VCaP (cell line): ENCODE measurements around the gene QSOX1.

Experiments
- H3K27ac ChIP-seq: fragments of 450-650 bp; 2 replicates; pipeline ENCODE4 v1.5.1; 2017
- TF ChIP-seq, protein P1 (sequence below): fragments of 450-650 bp; conservative IDR thresholded peaks from 2 replicates; pipeline ENCODE4 v1.5.1; 2017; ENCODE audit warnings: mild to moderate bottlenecking, moderate library complexity

The QSOX1 gene

DNA sequence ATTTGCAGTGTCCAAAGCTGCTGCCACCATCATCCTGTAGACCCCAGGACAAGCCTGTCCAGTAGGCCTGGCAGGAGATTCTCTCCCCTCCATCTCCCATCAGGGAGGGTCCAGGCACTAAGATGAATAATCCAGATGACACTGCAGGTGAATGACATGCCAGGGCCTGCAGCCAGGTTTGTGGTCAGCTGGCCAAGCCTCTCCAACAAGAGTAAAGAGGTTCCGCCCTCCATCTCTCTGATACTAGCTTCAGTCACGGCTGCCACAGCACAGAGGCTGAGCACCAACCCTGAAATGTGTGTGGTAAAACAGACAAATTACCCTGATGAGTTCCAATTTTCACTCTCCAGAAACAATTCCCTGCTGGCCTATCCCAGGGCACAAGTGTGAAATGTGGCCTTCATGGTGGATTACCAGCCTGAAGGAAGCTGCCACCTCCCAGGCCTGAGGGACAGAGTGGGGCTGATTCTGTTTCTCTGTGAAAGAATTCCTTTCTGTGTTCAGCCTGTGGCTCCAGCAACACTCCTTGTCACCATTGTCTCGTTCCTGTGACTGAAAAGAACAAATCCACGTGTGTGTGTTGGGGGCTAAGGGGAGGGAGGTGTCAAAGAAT is 55.4 kb downstream of the QSOX1 start:
- TF ChIP-seq, protein P1, sequence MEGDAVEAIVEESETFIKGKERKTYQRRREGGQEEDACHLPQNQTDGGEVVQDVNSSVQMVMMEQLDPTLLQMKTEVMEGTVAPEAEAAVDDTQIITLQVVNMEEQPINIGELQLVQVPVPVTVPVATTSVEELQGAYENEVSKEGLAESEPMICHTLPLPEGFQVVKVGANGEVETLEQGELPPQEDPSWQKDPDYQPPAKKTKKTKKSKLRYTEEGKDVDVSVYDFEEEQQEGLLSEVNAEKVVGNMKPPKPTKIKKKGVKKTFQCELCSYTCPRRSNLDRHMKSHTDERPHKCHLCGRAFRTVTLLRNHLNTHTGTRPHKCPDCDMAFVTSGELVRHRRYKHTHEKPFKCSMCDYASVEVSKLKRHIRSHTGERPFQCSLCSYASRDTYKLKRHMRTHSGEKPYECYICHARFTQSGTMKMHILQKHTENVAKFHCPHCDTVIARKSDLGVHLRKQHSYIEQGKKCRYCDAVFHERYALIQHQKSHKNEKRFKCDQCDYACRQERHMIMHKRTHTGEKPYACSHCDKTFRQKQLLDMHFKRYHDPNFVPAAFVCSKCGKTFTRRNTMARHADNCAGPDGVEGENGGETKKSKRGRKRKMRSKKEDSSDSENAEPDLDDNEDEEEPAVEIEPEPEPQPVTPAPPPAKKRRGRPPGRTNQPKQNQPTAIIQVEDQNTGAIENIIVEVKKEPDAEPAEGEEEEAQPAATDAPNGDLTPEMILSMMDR: no peak
- H3K27ac ChIP-seq: no peak overlapping the region

DNA sequence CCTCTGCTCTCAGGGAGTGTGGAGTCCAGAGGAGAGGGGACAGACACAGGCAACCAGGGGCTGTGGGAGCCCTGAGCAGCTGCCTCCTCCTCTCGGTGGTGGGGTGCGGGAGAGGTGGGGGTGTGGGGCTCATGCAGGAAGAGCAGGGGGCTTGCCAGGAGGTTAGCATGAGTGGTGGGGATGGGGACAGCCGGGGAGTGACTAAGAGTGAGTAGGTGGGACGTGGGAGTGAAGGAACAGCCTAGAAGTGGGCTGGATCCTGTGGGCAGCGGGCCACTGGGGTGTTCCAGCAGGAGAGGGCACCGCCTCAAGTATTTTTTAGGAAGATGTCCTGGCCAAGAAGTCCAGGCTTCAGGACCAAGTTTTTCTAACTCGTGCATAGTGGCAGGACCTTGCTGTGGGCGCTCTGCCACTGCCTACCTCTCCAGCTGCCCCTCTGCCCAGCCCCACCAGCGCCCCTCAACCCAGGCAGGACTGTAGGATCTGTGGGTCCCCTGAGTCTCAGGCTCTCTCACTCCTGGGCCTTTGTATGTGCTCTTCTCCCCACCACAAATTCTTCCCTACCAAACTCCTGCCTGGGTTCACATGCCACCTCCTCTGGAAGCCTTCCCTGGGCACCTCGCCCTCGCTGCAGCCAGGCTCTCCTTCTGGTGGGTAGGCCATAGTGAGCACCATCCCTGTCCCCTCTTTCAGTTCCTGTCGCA is 56.6 kb downstream of the QSOX1 start:
- H3K27ac ChIP-seq: no peak overlapping the region
- TF ChIP-seq, protein P1: no peak

DNA sequence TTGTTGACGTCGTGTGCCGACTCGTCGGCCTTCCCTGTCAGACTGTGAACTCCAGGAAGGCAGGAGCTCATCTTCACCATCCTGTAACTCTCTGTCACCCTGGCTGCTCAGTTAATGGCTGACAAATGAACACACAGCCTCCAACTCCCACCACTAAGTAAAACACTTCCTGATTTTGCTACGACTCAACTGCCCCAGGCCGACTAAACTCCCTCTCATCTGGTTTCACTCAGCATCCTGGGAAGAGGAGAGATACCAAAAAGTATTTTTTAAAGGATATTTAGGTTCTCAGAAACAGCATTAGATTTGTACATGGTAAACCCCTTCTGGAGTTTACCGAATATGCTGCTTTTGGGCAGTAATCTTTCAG is 57.2 kb downstream of the QSOX1 start:
- no peak overlapping the region for H3K27ac ChIP-seq
- TF ChIP-seq, protein P1: no peak

DNA sequence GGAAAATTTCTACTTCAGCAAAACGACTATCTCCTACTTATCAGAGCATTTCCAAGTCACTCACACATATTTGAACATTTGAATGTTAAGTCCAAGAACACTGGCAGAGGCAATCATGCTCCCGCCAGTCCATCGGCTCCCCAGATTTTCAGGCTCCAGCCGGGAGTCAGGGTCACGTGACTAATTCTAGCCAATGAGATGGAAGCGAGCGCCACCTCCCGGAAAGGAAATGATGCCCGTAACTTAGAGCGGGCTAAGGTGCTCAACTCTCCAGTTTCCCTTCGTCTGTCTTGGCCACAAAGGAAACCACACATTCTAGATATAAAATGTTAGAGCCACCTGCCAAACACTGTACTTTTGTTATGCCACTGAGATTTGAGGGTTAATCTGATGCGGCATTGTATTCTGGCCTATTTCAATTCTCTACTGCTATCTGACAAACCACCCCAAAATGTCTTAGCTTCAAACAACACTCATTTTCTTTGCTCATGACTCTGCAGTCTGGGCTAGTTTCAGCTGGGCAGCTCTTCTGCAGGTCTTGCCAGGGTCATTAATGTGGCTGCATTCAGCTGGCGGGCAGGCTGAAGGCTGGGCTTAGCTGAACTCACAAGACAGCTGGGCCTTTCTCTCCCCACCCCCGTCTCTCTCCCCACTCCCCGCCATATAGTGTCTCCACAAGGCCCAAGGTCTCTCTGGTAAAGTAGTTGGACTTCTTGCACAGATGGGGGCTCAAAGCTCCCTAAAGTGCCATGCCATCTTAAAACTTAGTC is 58.9 kb downstream of the QSOX1 start:
- TF ChIP-seq, protein P1: no peak
- no peak overlapping the region for H3K27ac ChIP-seq

DNA sequence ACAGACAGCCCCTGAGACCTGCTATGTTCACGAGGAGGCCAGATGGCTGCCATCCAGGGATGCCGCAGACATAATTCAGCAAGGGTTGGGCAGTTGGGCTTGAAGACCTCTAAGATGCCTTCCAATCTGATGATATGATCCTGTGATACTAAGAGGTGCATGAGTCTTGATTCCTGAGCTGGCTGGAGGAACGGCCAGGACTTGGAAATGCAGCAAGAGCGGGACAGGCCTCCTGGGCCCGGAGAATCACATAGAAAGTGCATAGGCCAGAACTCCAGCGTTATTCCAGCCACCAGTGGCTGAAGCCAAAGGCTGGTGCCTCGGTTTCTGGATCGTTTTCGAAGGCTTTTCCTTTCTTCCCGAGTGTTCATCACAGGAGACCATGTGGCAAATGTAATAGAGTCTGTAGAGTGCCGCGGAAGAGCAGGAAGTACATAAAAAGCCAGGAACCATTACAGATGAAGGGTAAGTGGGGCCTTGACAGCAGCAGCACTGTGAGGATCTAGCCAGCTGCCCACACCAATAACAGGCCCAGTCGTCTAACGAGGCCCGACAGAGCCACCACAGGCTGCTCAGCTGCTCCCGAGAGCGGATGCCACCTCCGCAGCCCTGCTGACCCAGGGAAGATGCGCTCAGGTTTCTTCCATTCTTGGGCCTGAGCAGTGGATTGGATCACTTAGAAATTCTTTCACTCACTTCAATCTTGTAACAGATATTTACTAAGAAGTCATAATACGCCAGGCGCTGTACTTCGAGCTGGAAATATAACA is 61.4 kb downstream of the QSOX1 start:
- TF ChIP-seq, protein P1: no peak
- no peak overlapping the region for H3K27ac ChIP-seq

DNA sequence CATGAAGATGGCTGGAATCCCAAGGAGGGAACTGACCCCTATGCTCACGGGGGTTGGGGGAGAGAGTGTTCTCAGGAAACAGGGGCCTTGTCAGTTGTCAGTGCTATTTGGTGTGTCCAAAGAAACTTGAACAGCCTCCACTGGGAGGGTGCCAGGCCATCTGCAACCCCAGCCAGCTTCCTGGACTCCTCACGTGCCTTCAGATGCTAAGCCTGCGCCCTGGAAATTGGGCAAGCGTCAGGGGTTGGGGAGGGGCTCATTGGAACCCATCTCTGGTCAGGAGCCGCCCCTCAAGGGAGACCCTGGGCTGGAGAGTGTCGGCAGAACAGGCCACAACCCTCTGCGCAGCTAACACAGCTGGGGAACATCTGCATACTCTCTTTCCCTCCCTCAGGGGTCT is 62.3 kb downstream of the QSOX1 start:
- no peak overlapping the region for H3K27ac ChIP-seq
- TF ChIP-seq, protein P1: no peak
